BLaER1 treated with 17β-estradiol and CSF1 and Interleukin-3, amounts not matched to agents 10 nM and 100 nM (cell line): Measurements from ENCODE around the gene SLC16A12.
"Not testable (repeated sequence)": the region's sequence is repeated elsewhere in the genome, so short reads cannot be mapped to it uniquely, and the experiment has no call there.

Experiments
- H3K27ac ChIP-seq, 11 experiments: shearing (Covaris generic); formaldehyde crosslinking; 2 replicates each; pipeline ENCODE4 v1.8.1; 2022
- H3K27me3 ChIP-seq, 11 experiments: shearing (Covaris generic); formaldehyde crosslinking; 2 replicates each; pipeline ENCODE4 v1.8.1; 2022
- H3K36me3 ChIP-seq, 11 experiments: shearing (Covaris generic); formaldehyde crosslinking; 2 replicates each; pipeline ENCODE4 v1.8.1; 2022
- H3K4me1 ChIP-seq, 10 experiments: shearing (Covaris generic); formaldehyde crosslinking; 2 replicates each; pipeline ENCODE4 v1.8.1; 2022
- H3K4me2 ChIP-seq, 11 experiments: shearing (Covaris generic); formaldehyde crosslinking; 2 replicates each; pipeline ENCODE4 v1.8.1; 2022
- H3K4me3 ChIP-seq, 10 experiments: shearing (Covaris generic); formaldehyde crosslinking; 2 replicates each; pipeline ENCODE4 v1.8.1; 2022
- H3K9ac ChIP-seq, 11 experiments: shearing (Covaris generic); formaldehyde crosslinking; 2 replicates each; pipeline ENCODE4 v1.8.1; 2022
- H3K9me3 ChIP-seq, 11 experiments: shearing (Covaris generic); formaldehyde crosslinking; replicated peaks in 1 of 11; 2 replicates each; pipeline ENCODE4 v1.8.1; 2022
- H4K20me1 ChIP-seq, 11 experiments: shearing (Covaris generic); formaldehyde crosslinking; 2 replicates each; pipeline ENCODE4 v1.8.1; 2022
- Cebpa-rat ChIP-seq, 11 experiments: shearing (Covaris generic); IDR thresholded peaks; 2 replicates each; pipeline ENCODE4 v1.8.1; 2022

Gene SLC16A12

GRCh38 chr10:89454561-89455347, 80.6 kb downstream of the SLC16A12 start:
- Histone ChIP-seq H3K9ac (no peak overlapping the region), H4K20me1 (no peaks in the 10 kb centered on the region), H3K4me3 (no peak overlapping the region), H3K27me3 (no peaks in the 10 kb centered on the region), H3K4me2 (peak overlapping the region in 5 of 11 experiments; percentile 6 to 45 (median 12); a peak in 5 of 22 replicates), H3K9me3 (0 out of 22 replicates have a peak, but pooled peaks cover 0 to 5% (median 0%) of the 10 kb centered on the region in 11 experiments), H3K4me1 (peaks cover 0 to 18% (median 6%) of the 10 kb centered on the region in 10 experiments; a peak in 9 of 20 replicates), H3K36me3 (no peaks in the 10 kb centered on the region), H3K27ac (no peak overlapping the region)
- TF ChIP-seq Cebpa-rat (IDR thresholded peaks at IDR 0.05) = no peak

GRCh38 chr10:89452193-89452592, 83.2 kb downstream of the SLC16A12 start:
- Histone ChIP-seq H3K36me3 (no peaks in the 10 kb centered on the region), H3K9ac (no peak overlapping the region), H3K9me3 (0 out of 22 replicates have a peak, but pooled peaks cover 0 to 5% (median 0%) of the 10 kb centered on the region in 11 experiments), H3K4me3 (no peak overlapping the region), H4K20me1 (no peaks in the 10 kb centered on the region), H3K27me3 (no peaks in the 10 kb centered on the region), H3K4me1 (peaks cover 0 to 18% (median 6%) of the 10 kb centered on the region in 10 experiments; a peak in 9 of 20 replicates), H3K27ac (no peak overlapping the region), H3K4me2 (no peak overlapping the region)
- no peak for TF ChIP-seq Cebpa-rat (IDR thresholded peaks at IDR 0.05)

- no peaks in the 10 kb centered on the region for H3K27me3 ChIP-seq
- H3K9ac ChIP-seq = no peak overlapping the region
- no peaks in the 10 kb centered on the region for H4K20me1 ChIP-seq
- H3K4me3 ChIP-seq = no peak overlapping the region
- no peaks in the 10 kb centered on the region for H3K36me3 ChIP-seq
- no peak for TF ChIP-seq Cebpa-rat (IDR thresholded peaks at IDR 0.05)
- H3K4me2 ChIP-seq = no peak overlapping the region
- H3K9me3 ChIP-seq = peaks cover 0 to 5% (median 0%) of the 10 kb centered on the region in 11 experiments; a peak in 2 of 22 replicates
- H3K27ac ChIP-seq = no peak overlapping the region
- H3K4me1 ChIP-seq = peaks cover 0 to 17% (median 6%) of the 10 kb centered on the region in 10 experiments; a peak in 9 of 20 replicates
Observed at GRCh38 chr10:89450901-89451300, 84.5 kb downstream of the SLC16A12 start.

GRCh38 chr10:89444819-89445218, 90.6 kb downstream of the SLC16A12 start:
- H3K4me3 ChIP-seq, H4K20me1 ChIP-seq, H3K4me1 ChIP-seq, H3K27ac ChIP-seq, H3K9ac ChIP-seq, H3K4me2 ChIP-seq, H3K36me3 ChIP-seq, H3K27me3 ChIP-seq, H3K9me3 ChIP-seq: not testable (repeated sequence)

GRCh38 chr10:89442289-89442688, 93.1 kb downstream of the SLC16A12 start:
- Histone ChIP-seq H3K9ac (no peak overlapping the region), H4K20me1 (no peaks in the 10 kb centered on the region), H3K36me3 (no peaks in the 10 kb centered on the region), H3K27me3 (no peaks in the 10 kb centered on the region), H3K9me3 (peaks cover 0 to 7% (median 0%) of the 10 kb centered on the region in 11 experiments; a peak in 3 of 22 replicates), H3K4me3 (no peak overlapping the region), H3K4me1 (no peaks in the 10 kb centered on the region), H3K27ac (no peak overlapping the region), H3K4me2 (no peak overlapping the region)
- no peak for TF ChIP-seq Cebpa-rat (IDR thresholded peaks at IDR 0.05)

GRCh38 chr10:89440226-89441009, 95.0 kb downstream of the SLC16A12 start:
- no peak overlapping the region for H3K4me3 ChIP-seq
- H3K27me3 ChIP-seq = no peaks in the 10 kb centered on the region
- no peak overlapping the region for H3K27ac ChIP-seq
- peaks cover 0 to 7% (median 0%) of the 10 kb centered on the region in 11 experiments; a peak in 1 of 22 replicates for H3K9me3 ChIP-seq
- TF ChIP-seq Cebpa-rat (IDR thresholded peaks at IDR 0.05) = no peak
- H3K4me1 ChIP-seq = no peaks in the 10 kb centered on the region
- no peaks in the 10 kb centered on the region for H4K20me1 ChIP-seq
- H3K9ac ChIP-seq = no peak overlapping the region
- H3K36me3 ChIP-seq = no peaks in the 10 kb centered on the region
- H3K4me2 ChIP-seq = no peak overlapping the region

GRCh38 chr10:89438525-89438924, 96.9 kb downstream of the SLC16A12 start:
- Histone ChIP-seq H4K20me1 (no peaks in the 10 kb centered on the region), H3K9ac (no peak overlapping the region), H3K4me2 (no peak overlapping the region), H3K27ac (no peak overlapping the region), H3K9me3 (no peaks in the 10 kb centered on the region), H3K4me3 (no peak overlapping the region), H3K36me3 (no peaks in the 10 kb centered on the region), H3K4me1 (no peaks in the 10 kb centered on the region), H3K27me3 (no peaks in the 10 kb centered on the region)
- TF ChIP-seq Cebpa-rat (IDR thresholded peaks at IDR 0.05) = no peak

- H4K20me1 ChIP-seq = no peaks in the 10 kb centered on the region
- no peak overlapping the region for H3K9ac ChIP-seq
- H3K9me3 ChIP-seq = no peaks in the 10 kb centered on the region
- TF ChIP-seq Cebpa-rat (IDR thresholded peaks at IDR 0.05) = no peak
- no peak overlapping the region for H3K4me2 ChIP-seq
- H3K27ac ChIP-seq = no peak overlapping the region
- H3K4me1 ChIP-seq = no peaks in the 10 kb centered on the region
- no peak overlapping the region for H3K4me3 ChIP-seq
- no peaks in the 10 kb centered on the region for H3K36me3 ChIP-seq
- no peaks in the 10 kb centered on the region for H3K27me3 ChIP-seq
Observed at GRCh38 chr10:89431977-89432376, 103.4 kb downstream of the SLC16A12 start.

GRCh38 chr10:89428877-89429276, 106.5 kb downstream of the SLC16A12 start:
- Histone ChIP-seq H3K36me3 (no peaks in the 10 kb centered on the region), H4K20me1 (no peaks in the 10 kb centered on the region), H3K9me3 (no peaks in the 10 kb centered on the region), H3K27me3 (no peaks in the 10 kb centered on the region), H3K27ac (no peak overlapping the region), H3K9ac (no peak overlapping the region; a peak in 1 of 22 replicates), H3K4me1 (no peaks in the 10 kb centered on the region), H3K4me3 (no peak overlapping the region), H3K4me2 (no peak overlapping the region)
- TF ChIP-seq Cebpa-rat (IDR thresholded peaks at IDR 0.05) = no peak
